ENCODE results near the gene FBF1. TPM values are rescaled to one million over a fixed set of nuclear protein-coding genes. Genes with fewer than 3 reads are reported as not detected.

The FBF1 gene
- total RNA-seq, 2 donors from 2014 or later, result 3.8 to 6.3 TPM

GRCh38 chr17:75864448-75864871 is 76.4 kb downstream of the FBF1 start:
- Histone ChIP-seq H3K27ac (peak overlapping the region; percentile 18 to 69), H3K4me3 (no peak overlapping the region), H3K36me3 (no peaks in the 10 kb centered on the region), H3K4me1 (peaks cover 0 to 26% of the 10 kb centered on the region in 2 donors), H3K27me3 (no peaks in the 10 kb centered on the region), H3K9me3 (no peaks in the 10 kb centered on the region)
- DNase-seq (ENCODE audit: low spot score), result peak; percentile 89
- TF ChIP-seq, protein P1, sequence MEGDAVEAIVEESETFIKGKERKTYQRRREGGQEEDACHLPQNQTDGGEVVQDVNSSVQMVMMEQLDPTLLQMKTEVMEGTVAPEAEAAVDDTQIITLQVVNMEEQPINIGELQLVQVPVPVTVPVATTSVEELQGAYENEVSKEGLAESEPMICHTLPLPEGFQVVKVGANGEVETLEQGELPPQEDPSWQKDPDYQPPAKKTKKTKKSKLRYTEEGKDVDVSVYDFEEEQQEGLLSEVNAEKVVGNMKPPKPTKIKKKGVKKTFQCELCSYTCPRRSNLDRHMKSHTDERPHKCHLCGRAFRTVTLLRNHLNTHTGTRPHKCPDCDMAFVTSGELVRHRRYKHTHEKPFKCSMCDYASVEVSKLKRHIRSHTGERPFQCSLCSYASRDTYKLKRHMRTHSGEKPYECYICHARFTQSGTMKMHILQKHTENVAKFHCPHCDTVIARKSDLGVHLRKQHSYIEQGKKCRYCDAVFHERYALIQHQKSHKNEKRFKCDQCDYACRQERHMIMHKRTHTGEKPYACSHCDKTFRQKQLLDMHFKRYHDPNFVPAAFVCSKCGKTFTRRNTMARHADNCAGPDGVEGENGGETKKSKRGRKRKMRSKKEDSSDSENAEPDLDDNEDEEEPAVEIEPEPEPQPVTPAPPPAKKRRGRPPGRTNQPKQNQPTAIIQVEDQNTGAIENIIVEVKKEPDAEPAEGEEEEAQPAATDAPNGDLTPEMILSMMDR (IDR thresholded peaks at IDR 0.05), result no peak

GRCh38 chr17:75861927-75862317 is 78.9 kb downstream of the FBF1 start:
- Histone ChIP-seq H3K36me3 (no peaks in the 10 kb centered on the region), H3K4me3 (no peak overlapping the region), H3K9me3 (no peaks in the 10 kb centered on the region), H3K27ac (peak overlapping the region in 1 of 2 donors; percentile 47), H3K27me3 (no peaks in the 10 kb centered on the region), H3K4me1 (peaks cover 0 to 21% of the 10 kb centered on the region in 2 donors)
- TF ChIP-seq, protein P1 (IDR thresholded peaks at IDR 0.05), result no peak
- no peak for DNase-seq (ENCODE audit: low spot score)

Other genes starting within 250 kb of the FBF1 start
- 10 to 100 TPM; 11.1 to 37.5 TPM for gene ITGB4, start 219.6 kb downstream of the FBF1 start, total RNA-seq
- gene GALK1, start 175.8 kb downstream of the FBF1 start, total RNA-seq, result 10 to 100 TPM; 19.6 to 21.0 TPM
- gene UNK, start 156.2 kb downstream of the FBF1 start, total RNA-seq, result 10 to 100 TPM; 18.8 to 25.3 TPM
- 10 to 100 TPM; 11.1 to 25.9 TPM for gene UNC13D, start 96.6 kb downstream of the FBF1 start, total RNA-seq
- gene WBP2, start 85.7 kb downstream of the FBF1 start, total RNA-seq, result 100 to 1,000 TPM in 1 of 2 donors, 10 to 100 TPM in 1; 100.0 to 163 TPM
- gene TRIM47, start 62.5 kb downstream of the FBF1 start, total RNA-seq, result 10 to 100 TPM; 16.8 to 24.8 TPM
- gene TRIM65, start 44.1 kb downstream of the FBF1 start, total RNA-seq, result 1 to 10 TPM; 7.0 to 9.8 TPM
- gene MRPL38, start 36.2 kb downstream of the FBF1 start, total RNA-seq, result 10 to 100 TPM; 27.2 to 36.4 TPM
- 10 to 100 TPM; 49.6 to 67.4 TPM for gene ACOX1, start 38.1 kb upstream of the FBF1 start, total RNA-seq
- 10 to 100 TPM in 1 of 2 donors, 1 to 10 TPM in 1; 8.8 to 14.0 TPM for gene TEN1, start 38.2 kb upstream of the FBF1 start, total RNA-seq
- gene CDK3, start 59.8 kb upstream of the FBF1 start, total RNA-seq, result 1 to 10 TPM in 1 of 2 donors, not detected in 1; 2.0 TPM
- gene EVPL, start 86.3 kb upstream of the FBF1 start, total RNA-seq, result under 1 TPM; 0.30 to 0.71 TPM
- 10 to 100 TPM; 35.2 to 43.9 TPM for gene SRP68, start 131.5 kb upstream of the FBF1 start, total RNA-seq
- not detected for gene GALR2, start 133.7 kb upstream of the FBF1 start, total RNA-seq
- gene ZACN, start 138.1 kb upstream of the FBF1 start, total RNA-seq, result not detected
- 10 to 100 TPM; 56.0 to 65.3 TPM for gene EXOC7, start 162.7 kb upstream of the FBF1 start, total RNA-seq
- not detected for gene FOXJ1, start 200.2 kb upstream of the FBF1 start, total RNA-seq

Data from right atrium auricular region (tissue), 2 donors.